ENCODE measurements around the gene NFYC.

The NFYC gene

GRCh38 chr1:40762144-40762923, 70.8 kb downstream of the NFYC start:
- DNase-seq = no peak

DNA sequence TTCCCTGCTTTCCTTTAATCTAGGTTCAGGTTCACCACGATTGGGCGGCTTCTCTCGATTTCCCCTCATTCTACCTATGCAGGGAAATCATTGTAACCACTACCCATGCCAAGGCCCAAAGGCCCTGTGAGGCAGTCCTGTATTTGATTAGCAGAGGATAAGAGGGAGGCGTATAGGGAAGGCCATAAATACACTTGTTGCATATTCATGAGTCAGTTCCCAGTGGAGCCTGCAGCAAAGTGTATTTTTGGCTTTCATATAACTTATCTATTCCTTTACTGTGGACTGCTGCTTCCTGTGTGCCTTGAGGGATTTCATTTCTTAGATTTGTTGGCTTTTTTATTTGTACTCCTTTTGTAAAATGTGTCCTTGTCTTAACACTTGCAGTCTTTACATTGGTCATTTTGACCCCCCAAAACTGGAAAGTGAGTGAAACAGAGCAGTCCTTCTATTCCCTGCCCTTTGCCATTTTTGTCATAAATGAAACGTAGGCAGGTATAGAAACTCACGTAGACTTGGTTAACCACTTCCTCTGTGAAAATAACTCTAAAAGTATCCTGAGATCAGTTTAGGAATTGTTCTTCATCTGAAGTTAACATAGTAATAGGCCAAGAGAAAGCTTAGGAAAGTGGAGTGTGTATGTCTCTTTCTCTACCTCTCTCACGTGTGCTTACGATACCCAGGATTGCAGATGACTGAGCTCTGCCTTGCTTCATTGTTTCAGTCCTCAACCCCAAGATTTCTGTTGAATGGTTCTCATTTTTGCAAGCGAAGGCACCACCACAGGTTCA, 72.4 kb downstream of the NFYC start:
- DNase-seq = no peak

DNA sequence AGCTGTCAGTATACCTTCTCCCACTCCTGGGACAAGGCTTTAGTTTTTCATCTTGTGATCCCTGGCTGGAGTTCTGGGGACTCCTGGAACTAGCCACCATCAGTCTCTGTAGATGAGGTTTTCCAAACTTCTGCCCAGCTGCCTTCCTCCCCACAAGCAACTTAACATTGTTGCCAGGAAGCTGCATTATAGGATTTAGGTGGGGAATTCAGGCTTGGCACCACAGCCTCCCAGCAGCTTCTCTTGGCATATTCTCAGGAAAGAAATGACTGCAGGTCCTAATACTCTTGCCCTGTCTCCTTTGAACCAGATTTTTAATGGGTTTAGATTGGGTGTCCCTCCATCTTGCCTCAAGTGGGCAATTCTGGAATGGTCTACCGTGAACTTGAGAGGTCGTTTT, 73.5 kb downstream of the NFYC start:
- DNase-seq = no peak

DNA sequence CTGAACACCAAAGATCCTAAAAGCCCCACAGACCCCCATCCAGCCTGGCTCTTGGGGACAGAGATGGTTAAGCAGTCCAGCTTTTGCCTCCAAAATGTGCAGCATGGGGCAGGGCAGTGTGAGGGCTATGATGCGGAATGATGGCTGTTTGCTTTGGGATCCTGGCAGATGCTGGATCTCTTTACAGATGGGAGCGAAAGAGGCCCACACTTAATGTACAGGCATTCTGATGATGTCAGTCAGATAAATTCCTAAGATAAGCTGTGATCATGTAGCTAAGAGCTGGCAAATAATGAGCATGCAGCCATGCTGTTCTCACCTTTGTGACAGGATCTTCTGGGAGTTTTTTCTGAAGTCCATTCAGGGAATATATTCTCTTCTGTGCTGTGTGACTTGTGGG, 74.5 kb downstream of the NFYC start:
- DNase-seq = no peak

GRCh38 chr1:40766560-40766959, 75.1 kb downstream of the NFYC start:
- DNase-seq = no peak

- DNase-seq = no peak
Observed at GRCh38 chr1:40768146-40768990, 76.9 kb downstream of the NFYC start.

- peak in 1 of 2 experiments; percentile 11 for DNase-seq
Observed at GRCh38 chr1:40769815-40770214, 78.3 kb downstream of the NFYC start.

- no peak for DNase-seq
Observed at GRCh38 chr1:40770296-40771070, 79.0 kb downstream of the NFYC start.

DNA sequence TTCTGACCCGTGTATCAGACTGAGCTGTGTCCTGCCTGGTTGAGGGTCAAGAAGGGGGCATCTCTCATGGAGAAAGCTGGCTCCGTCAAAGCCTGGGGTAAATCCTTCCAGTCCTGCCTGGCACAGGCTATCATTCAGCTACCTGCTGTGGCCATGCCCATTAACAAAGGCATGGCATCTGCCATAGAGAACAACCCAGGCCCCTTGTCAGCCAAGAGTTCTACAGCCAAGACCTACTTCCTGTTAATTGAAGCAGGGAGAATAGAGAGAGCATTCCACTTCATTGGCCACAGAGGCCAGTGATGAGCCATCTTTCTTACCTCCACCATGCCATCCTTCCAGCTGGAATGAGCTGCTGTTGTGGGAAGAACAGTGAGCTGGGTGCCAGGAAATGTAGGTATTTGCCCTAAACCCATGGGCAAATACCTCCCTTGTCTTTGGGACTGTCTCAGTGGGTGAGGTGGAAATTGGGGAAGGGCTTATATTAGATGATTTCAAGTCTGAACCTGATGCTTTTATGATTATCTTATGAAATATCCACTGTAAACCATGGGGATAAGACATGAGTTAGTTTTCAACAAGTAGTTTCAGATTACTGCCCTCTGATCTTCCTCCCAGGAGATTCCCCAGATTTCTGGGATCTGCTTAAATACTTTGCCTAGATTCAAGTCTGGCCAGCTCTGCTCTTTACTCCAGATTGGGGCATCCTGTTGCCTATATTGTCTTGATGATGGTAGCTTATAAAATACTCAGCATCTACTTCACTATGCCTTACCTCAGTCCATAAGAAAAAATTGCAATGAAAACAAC, 80.8 kb downstream of the NFYC start:
- no peak for DNase-seq

GRCh38 chr1:40773748-40774265, 82.3 kb downstream of the NFYC start:
- no peak for DNase-seq

- DNase-seq = peak; percentile 32 to 33
Observed at GRCh38 chr1:40774266-40774998, 82.9 kb downstream of the NFYC start.

GRCh38 chr1:40776236-40777072, 85.0 kb downstream of the NFYC start:
- no peak for DNase-seq

DNA sequence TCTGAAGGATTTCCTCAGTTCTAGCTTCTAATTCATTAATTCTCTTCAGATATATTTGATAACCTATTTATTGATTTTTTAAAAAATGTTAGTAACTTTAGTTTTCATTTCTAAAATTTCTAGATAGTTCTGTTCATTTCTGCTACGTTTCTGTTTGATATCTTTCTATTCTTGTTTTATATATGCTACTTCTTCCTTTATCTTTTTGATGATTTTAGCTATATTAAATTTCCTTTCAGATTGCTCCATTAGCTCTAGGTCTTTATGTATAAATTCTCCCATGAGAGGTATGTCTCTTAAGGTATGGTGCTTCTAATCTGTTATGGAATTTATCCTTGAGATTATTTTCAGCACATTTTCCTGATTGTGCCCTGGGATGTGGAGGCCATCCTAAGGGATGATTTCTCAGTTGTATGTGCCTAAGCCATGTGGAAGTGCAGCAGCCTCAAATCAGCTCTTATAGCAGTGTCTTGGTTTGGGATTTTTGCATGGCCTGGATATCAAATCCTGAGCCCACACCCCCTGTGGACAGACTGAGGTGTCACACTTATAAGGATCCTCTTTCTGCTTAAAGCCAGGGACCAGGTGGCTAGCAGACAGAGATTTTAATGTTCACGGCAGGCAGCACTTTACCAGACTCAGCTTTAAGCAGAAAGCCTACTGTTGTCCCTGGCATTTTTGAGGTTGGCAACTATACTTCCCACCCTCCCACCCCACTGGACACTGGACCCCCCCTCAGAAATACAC, 85.9 kb downstream of the NFYC start:
- no peak for DNase-seq

DNA sequence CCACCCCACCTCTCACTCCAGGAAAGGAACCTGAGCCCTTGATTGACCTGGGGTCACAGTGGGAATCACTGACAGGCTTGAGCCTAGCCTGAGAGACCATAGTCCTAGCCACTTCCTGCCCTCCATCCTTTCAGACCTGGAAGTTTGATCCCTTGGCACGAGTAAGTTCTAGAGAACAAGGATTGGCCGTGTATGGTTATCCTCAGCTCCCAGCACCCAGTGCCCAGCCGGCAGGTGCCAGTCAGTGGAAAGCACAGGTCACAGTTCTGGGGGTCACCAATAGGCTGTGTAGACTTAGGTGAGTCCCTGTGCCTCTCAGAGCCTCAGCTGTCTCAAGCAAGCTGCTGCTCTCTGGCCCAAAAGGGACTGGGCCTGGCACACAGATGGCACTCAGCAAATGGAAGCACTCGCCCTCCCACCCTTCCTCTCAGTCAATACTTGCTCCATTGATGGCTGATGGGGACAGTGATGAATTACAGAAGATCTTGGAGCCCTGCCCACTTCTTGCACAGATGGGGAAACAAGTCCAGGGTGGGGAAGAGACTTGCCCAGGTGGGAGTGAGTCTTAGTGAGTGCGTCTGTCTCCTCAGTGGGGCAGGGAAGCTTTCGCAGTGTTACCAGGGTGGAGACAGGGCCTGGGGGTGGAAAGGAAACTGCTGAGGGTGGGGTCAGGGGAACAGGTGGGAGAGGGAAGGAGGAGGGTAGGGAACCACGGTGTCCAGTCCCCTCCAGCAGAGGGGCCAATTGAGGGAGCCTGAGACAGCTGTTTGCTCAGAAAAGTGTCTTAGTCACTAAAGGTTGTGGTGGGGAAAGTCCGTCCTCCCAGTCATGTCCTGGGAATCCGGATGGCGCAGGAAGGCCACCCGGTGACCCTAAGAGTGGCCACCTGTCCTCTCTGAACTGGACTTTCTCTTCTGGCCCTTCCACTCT, 89.4 kb downstream of the NFYC start:
- DNase-seq = no peak

- DNase-seq = no peak
Observed at GRCh38 chr1:40781608-40781971, 90.1 kb downstream of the NFYC start.

DNA sequence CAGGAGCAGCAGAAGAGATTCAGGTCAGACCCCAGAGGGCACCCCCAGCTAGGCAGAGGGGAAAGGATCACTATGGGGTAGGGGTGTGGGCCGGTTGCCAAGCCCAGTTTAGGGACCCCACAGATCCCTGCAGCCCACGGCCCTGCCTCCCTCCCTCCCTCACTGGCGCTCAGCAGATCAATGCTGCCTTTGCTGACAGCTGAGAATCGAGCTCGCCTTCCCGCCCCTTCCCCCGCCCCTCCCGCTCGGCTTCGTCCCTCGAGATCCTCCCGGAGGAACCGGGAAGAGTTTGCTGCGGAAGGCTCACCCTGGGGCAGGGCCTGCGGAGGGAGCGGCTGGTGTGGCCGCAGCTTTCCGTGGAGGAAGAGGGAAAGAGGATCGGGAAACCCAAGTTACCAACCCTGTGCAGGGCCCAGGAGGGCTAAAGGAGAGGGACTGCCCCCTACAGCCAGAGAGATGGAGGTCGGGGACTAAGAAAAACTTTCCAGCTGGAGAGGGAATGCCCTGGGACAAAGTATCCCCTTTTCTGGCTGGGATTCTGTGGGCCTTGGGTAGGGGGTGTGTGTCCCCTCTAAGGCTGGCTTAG, 91.0 kb downstream of the NFYC start:
- no peak for DNase-seq

Data from AML-193 (cell line).